SU-DHL-6 (cell line): Measurements from ENCODE around the gene ZBTB38.

Experiments used
- H2AFZ ChIP-seq: fragments of 200-600 bp; sonication (generic); 2 replicates; pipeline ENCODE4 v1.6.1; 2014; ENCODE audit warnings: low read depth, mild to moderate bottlenecking, moderate library complexity, mixed read lengths, antibody characterized with exemption, low read length; ENCODE audit not compliant: severe bottlenecking
- H3F3A ChIP-seq: fragments of 200-600 bp; shearing (Covaris generic); 2 replicates; pipeline ENCODE4 v1.6.0; 2016; ENCODE audit warnings: antibody characterized with exemption, mild to moderate bottlenecking; ENCODE audit not compliant: insufficient read depth
- H3K27ac ChIP-seq: fragments of 200-600 bp; sonication (generic); 2 replicates; pipeline ENCODE4 v1.5.1; 2016; ENCODE audit warnings: low read depth, mild to moderate bottlenecking, low read length, moderate library complexity, mixed read lengths
- H3K27me3 ChIP-seq: fragments of 200-600 bp; sonication (generic), shearing (Covaris generic); 2 replicates; pipeline ENCODE4 v1.6.0; 2014; ENCODE audit warnings: mild to moderate bottlenecking, low read length
- H3K36me3 ChIP-seq: fragments of 200-600 bp; sonication (generic); 2 replicates; pipeline ENCODE4 v1.6.1; 2014; ENCODE audit warnings: mild to moderate bottlenecking, low read length, mixed read lengths
- H3K4me2 ChIP-seq: fragments of 300-600, 200-600 bp; shearing (Covaris generic), sonication (generic); 2 replicates; pipeline ENCODE4 v1.6.0; 2014; ENCODE audit warnings: low read length, low read depth, mild to moderate bottlenecking; ENCODE audit not compliant: poor library complexity, severe bottlenecking
- H3K4me3 ChIP-seq: fragments of 200-600 bp; sonication (generic); 2 replicates; pipeline ENCODE4 v1.5.1; 2014; ENCODE audit warnings: antibody characterized with exemption, low read length, mild to moderate bottlenecking, mixed read lengths; ENCODE audit not compliant: insufficient read depth, poor library complexity, severe bottlenecking
- H3K79me2 ChIP-seq: fragments of 200-600 bp; sonication (generic); 2 replicates; pipeline ENCODE4 v1.6.1; 2014; ENCODE audit warnings: mild to moderate bottlenecking, low read length, moderate library complexity; ENCODE audit not compliant: insufficient read depth
- H3K9ac ChIP-seq: fragments of 200-600 bp; sonication (generic); 2 replicates; pipeline ENCODE4 v1.7.0; 2014; ENCODE audit warnings: mild to moderate bottlenecking, low read length
- H3K9me2 ChIP-seq: fragments of 200-600 bp; sonication (generic); replicated peaks from 2 replicates; pipeline ENCODE4 v1.6.1; 2014; ENCODE audit warnings: low read length; ENCODE audit not compliant: insufficient read depth
- H3K9me3 ChIP-seq: fragments of 200-600 bp; sonication (generic); 2 replicates; pipeline ENCODE4 v1.6.1; 2014; ENCODE audit warnings: low read length, mixed read lengths; ENCODE audit not compliant: insufficient read depth
- H4K20me1 ChIP-seq: fragments of 200-600 bp; sonication (generic); 2 replicates; pipeline ENCODE4 v1.6.1; 2014; ENCODE audit warnings: low read depth, mild to moderate bottlenecking, antibody characterized with exemption, low read length, moderate library complexity, mixed read lengths
- EZH2phosphoT487 ChIP-seq: fragments of 200-600 bp; sonication (generic), shearing (Covaris generic); conservative IDR thresholded peaks from 2 replicates; pipeline ENCODE4 v1.6.1; 2018; ENCODE audit warnings: mild to moderate bottlenecking, antibody characterized with exemption, low read length, moderate library complexity, mixed read lengths
- TF ChIP-seq, protein P1 (sequence below): fragments of 200-600 bp; sonication (generic); IDR thresholded peaks from one replicate; pipeline ENCODE4 v1.5.1; 2017; ENCODE audit warnings: antibody characterized with exemption, mild to moderate bottlenecking, low read length, moderate library complexity; ENCODE audit not compliant: insufficient read depth, poor library complexity, severe bottlenecking

The ZBTB38 gene

DNA sequence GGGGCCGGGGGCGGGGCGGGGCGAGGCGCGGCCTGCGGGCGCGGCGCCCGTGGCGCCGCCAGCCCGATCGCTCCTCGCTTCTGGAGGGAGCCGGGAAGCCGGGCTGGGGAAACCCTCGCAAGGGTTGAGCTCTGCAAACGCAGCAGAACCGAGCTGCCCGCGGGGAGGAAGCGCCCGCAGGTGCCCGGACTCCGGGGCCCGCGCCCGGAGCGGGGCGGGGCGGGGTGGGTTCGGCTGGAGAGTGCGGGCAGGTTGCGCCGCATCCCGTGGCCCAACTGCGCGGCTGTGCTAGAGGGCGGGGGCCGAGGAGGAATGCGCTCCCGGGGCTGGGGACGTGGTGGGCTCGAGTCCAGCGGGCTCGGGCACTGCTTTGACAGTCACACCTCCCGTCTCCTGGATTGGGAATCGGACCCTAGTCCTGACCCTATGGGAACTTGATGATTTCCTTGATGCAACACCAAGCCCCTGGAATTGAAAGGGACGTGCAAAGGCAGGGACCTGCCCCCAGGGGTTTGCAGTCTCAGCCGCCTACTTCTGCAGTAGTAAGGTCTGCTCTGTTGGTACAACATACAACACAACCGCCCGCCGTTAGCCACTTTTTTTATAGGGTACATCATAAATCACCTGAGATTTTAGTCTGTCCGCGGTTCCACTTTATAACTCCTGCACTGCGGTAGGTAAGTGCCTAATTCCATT lies 34.3 kb downstream of the ZBTB38 start:
- no peaks in the 10 kb centered on the region for H3K79me2 ChIP-seq
- H3K27ac ChIP-seq = no peak overlapping the region
- H3K36me3 ChIP-seq = peaks cover 8% of the 10 kb centered on the region; the same call in 1 of the 2 replicates
- H4K20me1 ChIP-seq = no peaks in the 10 kb centered on the region
- no peak for TF ChIP-seq EZH2phosphoT487
- TF ChIP-seq, protein P1, sequence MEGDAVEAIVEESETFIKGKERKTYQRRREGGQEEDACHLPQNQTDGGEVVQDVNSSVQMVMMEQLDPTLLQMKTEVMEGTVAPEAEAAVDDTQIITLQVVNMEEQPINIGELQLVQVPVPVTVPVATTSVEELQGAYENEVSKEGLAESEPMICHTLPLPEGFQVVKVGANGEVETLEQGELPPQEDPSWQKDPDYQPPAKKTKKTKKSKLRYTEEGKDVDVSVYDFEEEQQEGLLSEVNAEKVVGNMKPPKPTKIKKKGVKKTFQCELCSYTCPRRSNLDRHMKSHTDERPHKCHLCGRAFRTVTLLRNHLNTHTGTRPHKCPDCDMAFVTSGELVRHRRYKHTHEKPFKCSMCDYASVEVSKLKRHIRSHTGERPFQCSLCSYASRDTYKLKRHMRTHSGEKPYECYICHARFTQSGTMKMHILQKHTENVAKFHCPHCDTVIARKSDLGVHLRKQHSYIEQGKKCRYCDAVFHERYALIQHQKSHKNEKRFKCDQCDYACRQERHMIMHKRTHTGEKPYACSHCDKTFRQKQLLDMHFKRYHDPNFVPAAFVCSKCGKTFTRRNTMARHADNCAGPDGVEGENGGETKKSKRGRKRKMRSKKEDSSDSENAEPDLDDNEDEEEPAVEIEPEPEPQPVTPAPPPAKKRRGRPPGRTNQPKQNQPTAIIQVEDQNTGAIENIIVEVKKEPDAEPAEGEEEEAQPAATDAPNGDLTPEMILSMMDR = no peak
- H2AFZ ChIP-seq = peak overlapping the region; percentile 51
- no peaks in the 10 kb centered on the region for H3K9me2 ChIP-seq
- peak overlapping the region; percentile 54 for H3K9ac ChIP-seq
- peaks cover 6% of the 10 kb centered on the region; the same call in 1 of the 2 replicates for H3F3A ChIP-seq
- H3K27me3 ChIP-seq = no peaks in the 10 kb centered on the region
- peak overlapping the region; percentile 43 for H3K4me3 ChIP-seq
- H3K9me3 ChIP-seq = no peaks in the 10 kb centered on the region
- H3K4me2 ChIP-seq = peak overlapping the region; percentile 56

DNA sequence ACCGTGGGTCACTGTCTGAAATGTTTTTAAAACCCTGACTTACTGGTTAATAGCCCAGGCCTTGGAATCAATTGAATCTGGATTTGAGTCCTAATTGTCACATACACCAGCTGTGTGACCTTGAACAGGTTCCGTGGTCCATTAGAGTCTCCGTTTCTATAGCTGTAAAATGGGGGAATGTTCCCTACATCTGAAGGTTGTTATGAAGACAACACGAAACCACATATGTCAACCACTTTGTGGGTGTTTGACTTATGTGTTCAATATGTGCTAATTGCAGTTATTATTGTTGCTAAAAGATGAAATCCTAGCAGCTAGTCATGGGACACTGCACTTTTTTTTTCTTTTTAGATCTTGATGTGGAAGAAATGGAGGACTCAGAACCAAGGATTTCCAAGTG lies 35.3 kb downstream of the ZBTB38 start:
- Histone ChIP-seq H3K36me3 (no peaks in the 10 kb centered on the region), H3F3A (peaks cover 6% of the 10 kb centered on the region; the same call in 1 of the 2 replicates), H4K20me1 (no peaks in the 10 kb centered on the region), H3K4me3 (no peak overlapping the region), H3K27ac (no peak overlapping the region), H3K9me2 (no peaks in the 10 kb centered on the region), H3K79me2 (no peaks in the 10 kb centered on the region), H3K9me3 (no peaks in the 10 kb centered on the region), H3K4me2 (peak overlapping the region; percentile 56), H3K27me3 (no peaks in the 10 kb centered on the region), H3K9ac (no peak overlapping the region), H2AFZ (no peak overlapping the region)
- TF ChIP-seq, protein P1 = no peak

DNA sequence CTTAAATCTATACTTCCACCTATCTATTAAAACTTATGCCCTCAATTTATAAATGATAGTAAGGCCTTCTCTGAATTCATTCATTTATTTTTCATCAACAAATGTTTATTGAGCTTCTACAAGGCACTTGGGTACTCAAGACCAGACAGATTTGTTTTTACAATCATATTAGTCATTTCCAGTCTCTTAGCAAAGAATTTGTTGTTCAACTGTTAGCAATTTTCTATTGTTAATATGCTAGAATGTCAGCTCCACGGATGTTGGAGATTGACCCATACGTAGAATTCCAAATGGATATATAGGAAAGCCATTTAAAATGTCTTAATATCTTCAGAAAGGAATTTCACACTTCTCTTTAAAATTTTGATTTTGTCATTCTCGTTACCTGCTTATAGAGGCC lies 36.7 kb downstream of the ZBTB38 start:
- no peaks in the 10 kb centered on the region for H3K36me3 ChIP-seq
- no peaks in the 10 kb centered on the region for H3K9me2 ChIP-seq
- H3K4me2 ChIP-seq = no peak overlapping the region
- H3K9me3 ChIP-seq = no peaks in the 10 kb centered on the region
- peaks cover 2% of the 10 kb centered on the region; the same call in 1 of the 2 replicates for H3F3A ChIP-seq
- H3K27me3 ChIP-seq = no peaks in the 10 kb centered on the region
- no peak overlapping the region for H2AFZ ChIP-seq
- no peak overlapping the region for H3K9ac ChIP-seq
- TF ChIP-seq, protein P1 = no peak
- no peak for TF ChIP-seq EZH2phosphoT487
- no peak overlapping the region for H3K4me3 ChIP-seq
- no peaks in the 10 kb centered on the region for H4K20me1 ChIP-seq
- H3K27ac ChIP-seq = no peak overlapping the region
- no peaks in the 10 kb centered on the region for H3K79me2 ChIP-seq
